ENCODE results near the gene FNDC5.
A peak's percentile ranks its signal among the peaks of the same experiment; 100 is the strongest.

Gene FNDC5

DNA sequence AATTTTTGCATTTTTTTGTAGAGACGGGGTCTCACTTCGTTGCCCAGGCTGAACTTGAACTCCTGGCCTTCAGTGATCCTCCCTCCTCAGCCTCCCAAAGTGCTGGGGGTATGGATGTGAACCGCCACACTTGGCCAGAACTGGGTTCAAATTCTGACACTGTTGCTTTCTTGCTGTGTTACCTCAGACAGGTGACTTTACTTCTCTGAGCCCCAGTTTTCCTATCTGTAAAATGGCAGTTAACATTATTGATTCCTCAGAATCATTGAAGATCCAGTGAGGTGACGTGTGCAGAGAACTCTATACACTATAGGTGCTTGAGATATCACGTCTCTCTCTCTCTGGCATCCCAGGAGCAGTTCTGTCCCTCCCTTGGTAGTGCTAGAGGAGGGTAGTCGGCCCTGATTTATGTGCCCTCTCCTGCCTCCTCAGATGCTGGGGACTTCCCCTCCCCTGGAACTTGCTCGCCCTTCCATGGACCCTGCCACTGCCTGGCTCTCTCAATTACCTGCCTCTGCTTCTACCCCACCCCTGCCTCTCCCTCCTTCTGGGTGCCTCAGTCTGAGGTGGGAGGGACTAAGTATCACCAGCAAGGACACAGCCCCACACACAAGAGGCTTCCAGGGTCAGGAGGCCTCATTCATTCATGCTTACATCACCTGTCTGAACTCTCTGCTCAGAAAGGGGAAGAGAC, 12.8 kb upstream of the FNDC5 start:
- DNase-seq, result no peak

DNA sequence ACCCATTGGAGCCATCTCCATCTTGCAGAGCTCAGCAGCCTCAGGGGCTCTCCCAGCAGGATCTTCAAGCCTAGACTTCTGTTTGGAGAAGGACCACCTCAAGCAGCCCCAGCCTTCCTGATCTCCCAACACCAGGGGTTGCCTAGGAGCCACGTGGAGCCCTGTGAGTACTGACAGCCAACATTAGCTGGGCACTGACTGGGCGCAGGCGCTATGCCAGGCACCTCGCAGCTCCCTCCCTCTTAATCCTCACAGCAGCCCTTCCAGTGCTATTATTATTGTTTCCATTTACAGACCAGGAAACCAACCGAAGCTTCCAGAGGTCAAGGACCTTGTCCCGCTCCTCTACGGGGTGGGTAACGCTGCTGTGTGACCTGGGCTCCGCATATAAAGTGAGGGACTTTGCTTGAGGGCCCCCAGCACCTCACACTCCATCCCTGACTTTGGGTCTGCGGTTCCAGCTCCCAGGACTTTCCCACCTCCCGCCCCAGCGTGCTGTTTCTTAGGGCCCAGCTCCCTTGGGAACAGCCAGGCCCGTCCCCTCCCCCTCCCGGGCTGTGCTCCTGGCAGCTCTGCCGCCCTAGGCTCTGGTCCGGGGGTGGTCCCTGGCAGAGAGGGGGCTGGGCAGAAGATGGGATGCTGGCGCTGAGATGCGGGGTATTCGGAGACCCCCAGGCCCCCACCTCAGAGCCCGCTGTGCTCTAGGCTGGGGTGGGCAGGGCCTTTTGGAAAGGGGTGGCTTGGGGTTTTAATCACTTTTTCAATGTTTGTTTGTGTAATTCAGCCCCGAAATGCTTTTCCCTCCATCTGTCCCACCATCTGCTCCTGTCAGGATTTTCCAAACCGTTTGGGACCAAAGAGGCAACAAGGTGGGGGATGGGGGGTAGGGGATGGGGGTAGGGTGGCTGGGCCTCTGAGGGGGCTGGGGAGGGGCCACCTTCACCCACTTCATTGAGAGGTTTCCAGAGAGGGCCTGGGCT, 11.4 kb upstream of the FNDC5 start:
- no peak for DNase-seq

DNA sequence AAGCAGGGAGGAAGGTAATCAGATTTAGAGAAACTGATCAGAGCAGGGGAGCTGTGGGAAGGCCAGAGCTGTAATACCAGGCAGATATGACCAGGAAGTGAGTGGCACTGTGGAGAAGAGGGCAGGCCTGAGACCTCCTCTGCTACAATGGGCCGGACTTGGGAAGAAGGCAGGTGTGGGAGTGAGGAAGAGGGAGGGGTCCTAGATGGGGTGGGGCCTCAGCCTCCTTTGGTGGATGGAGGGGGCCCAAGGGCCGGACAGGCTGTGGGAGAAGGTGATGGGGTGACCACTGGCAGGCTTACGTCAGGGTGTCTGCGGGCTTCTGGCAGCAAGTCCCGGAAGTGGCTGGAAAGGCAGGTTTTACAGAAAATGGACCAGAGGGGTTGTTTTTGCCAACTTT, 10.6 kb upstream of the FNDC5 start:
- no peak for DNase-seq

DNA sequence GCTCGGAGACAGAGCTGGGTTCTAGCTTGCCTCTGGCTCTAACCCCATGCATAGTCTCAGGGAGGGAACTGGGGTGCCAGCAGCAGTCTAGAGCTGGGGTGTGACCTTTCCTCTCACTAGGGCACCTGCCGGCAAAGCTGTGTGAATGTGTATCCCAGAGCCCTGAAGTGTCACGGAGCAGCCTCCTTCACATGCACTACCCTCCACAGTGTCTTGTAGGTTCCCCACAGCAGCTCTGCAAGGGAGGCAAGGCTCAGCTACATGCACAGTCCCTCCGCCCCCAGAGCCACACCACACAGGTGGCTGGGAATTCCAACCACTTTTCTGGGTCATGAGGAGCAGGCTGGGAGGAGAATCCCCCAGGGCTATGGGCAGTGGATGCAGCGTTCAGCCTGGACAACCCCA, 7.9 kb upstream of the FNDC5 start:
- DNase-seq, result no peak

DNA sequence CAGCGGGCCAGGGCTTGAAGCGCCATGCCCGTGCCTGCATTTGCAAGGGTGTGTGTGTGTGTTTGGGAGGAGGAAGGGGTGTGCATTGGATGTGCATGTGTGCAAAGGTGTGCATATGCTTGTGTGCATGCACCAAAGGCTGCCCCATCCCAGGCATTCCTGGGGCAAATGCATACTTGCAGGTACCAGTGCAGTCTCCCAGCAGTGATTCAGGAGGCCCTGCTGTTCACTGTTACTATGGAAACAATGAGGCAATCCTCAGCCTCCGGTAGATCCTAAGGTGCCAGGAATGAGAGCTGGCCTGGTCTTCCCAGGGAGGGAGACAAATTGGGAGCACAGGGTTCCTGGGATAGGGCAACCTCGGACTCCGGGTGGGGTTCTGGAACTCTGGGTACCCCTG, 7.5 kb upstream of the FNDC5 start:
- no peak for DNase-seq

DNA sequence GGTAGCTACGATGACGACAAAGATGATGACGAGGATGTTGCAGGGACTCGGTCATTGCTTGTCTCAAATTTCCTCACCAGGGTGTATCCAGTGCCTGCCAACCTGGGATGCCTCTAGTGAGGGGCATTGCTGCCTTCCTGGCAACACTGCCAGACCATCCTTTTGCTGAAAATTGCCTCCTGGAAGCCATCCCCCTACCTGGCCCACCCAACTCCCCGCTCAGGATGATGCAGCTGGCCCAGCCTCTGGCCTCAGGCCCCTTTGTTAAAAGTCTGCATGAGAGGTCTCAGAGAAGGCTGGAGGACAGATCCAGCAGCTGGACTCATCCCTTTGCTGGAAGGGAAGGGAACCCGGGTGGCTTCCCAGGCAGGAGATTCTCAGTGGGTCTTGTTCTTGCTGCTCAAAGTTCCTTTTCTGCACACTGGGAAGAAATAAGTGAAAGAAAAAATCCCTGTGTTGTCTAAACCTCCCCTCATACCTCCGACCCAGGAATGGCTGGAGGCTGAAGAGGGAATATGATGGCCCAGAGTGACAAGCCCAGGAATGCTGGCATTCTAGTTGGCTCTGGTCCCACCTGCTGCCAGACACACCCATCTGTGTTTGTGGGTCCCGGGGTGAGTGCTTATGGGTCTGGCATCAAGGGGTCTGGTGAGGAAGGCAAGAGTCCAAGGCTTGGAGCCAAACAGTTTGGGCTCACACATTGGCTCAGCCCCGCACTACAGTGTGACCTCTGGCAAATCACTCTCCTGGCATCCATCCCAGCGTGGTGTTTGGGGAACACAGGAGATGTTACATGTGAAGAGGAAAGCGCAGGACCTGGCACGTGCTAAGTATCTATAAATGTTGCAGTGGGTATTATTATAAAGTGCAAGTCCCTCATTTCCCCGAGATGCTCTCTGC, 6.7 kb upstream of the FNDC5 start:
- no peak for DNase-seq

DNA sequence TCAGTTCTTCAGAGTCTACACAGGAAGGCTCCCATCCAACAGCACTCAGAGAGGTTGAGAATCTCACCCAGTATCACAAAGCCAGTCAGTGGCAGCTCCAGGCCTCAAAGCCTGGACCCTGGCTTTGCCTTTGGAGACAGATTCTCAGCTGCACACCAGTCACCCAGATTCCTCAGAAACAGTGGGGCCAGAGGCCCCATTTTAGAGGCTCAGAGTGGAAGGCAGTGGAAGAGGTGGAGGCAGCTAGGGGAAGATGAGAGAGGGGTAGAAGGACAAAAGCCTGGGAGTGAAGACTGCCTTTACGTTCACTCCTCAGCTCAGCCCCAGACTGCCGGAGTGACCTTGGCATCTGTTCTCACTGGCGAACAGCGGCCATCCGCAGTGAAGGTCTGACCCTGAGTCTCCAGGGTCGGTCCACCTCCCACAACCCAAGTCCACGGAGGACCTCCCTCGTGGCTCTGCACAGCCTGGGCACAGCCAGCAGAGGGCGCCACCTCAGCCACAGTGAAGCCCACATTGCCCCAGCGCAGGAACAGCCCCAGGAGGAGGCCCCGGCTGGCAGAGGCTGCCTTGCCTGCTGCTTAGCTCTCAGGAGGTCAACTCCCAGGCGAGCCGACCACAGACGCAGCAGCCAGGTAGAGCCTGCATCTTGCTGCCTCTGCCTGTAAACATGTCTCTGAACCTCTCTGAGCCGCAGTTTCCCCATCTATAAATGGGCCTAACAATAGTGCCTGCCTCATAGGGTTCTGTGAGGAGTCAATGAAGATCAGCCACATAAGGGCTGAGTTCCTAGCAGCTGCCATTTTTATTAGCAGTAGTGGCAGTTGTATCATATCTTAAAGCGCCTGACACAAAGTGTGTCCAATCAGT, 5.9 kb upstream of the FNDC5 start:
- peak; percentile 43 to 61 for DNase-seq

DNA sequence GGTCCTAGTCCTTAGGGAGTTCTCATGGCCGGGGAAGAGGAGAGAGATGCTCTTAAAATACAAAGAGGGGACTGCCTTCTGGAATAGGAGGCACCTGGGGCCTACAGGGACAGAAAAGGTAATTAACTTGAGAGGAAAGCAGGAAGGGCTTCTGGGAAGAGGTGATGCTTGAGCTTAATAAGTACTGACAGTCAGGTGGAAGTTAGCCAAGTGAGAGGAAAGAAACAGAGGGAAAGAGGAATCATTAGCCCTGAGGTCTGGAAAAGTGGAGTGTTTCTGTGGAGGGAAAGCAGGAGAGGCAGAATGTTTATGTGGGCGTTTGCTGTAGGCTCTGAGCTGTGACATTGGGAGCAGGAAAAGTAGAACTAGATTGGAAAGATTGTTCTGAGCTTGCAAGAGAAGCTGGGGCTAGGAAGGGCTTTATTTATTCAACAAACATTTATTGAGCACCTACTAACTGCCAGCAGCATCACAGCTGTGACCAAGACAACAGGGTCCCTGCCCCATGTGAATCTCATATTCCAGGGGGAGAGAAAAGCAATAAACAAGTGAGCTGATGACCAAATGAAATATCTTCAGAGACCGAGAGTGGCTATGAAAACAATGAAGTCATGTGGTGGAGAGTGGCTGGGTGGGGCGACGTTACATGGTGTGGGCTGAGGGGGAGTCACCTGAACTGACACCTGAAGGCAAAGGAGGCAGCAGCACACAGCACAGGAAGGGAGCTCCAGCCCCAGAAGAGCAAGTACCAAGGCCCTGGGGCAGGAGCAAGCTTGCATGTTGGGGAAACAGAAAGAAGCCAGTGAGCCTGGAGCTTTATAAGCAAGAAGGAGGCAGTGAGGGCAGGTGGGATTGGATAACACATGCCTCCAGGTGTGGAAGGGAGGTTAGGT, 4.4 kb upstream of the FNDC5 start:
- DNase-seq, result no peak

DNA sequence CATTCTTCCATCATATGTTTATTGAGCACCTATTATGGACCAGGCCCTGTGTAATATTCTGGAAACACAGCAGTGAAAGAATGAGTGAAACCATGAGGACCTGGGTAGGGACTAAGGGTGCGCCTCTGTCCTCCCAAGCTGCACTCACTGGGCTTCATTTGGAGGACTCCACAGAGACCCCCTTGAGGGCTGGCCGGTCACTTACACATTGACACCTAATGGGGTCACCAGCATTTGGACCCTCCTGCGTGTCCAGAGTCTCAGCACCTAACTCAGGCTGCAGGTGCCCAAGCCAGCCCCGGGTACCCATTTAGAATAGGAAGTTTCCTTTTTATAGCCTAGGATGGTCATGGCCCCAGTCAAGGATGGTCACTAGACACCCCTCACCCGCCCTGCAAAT, 2.8 kb upstream of the FNDC5 start:
- no peak for DNase-seq

DNA sequence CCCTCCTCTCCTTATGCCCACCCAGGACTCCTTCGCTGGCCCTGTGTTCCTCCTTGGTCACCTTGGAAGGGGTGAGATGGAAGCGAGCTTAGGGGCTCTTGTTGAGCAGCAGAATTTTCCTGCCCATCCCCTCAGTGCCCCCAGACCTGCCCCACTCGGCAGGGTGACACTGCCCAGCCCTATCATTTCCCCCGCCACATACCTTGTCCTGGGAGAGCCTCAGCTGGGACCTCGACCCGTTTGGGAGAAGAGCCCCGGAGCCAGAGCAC, 1.4 kb upstream of the FNDC5 start:
- no peak for DNase-seq

DNA sequence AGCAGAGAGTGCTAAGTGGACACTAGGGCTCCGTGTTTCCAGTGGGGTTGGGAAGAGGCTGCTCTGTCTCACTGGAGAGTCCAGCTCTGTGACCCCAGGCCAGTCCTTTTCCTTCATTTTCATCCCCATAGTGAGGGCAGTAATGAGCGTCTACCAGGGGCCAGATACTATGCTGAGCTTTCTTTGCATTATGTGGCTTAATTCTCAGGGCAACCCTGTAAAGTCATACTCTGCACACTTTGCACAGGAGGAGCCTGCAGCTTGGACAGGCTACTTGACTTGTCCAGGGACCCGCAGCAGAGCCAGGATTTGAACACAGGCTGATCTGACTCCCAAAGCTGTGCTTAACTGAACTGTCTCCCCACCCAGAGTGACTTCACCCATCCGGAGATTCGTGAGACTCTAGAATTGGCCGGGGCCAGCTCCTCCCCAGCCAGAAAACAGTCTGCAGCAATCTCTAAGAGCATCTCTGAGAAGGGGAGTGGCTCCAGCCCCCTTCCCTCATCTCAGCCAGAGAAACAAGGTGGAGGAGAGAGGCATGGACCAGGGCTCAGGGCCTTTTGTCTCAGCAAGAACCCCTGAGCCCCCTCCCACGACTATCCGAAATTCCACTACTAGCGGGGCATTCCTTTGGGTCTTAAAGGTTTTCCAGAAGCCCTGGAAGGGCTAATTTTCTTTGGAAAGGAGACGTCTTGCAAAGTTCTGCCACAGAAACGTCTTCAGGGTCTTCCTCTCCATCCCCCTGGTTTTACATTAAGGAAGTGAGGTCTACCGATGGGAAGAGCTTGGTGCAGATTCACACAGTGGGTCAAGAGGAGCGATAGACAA, 866 bp upstream of the FNDC5 start:
- DNase-seq, result no peak

DNA sequence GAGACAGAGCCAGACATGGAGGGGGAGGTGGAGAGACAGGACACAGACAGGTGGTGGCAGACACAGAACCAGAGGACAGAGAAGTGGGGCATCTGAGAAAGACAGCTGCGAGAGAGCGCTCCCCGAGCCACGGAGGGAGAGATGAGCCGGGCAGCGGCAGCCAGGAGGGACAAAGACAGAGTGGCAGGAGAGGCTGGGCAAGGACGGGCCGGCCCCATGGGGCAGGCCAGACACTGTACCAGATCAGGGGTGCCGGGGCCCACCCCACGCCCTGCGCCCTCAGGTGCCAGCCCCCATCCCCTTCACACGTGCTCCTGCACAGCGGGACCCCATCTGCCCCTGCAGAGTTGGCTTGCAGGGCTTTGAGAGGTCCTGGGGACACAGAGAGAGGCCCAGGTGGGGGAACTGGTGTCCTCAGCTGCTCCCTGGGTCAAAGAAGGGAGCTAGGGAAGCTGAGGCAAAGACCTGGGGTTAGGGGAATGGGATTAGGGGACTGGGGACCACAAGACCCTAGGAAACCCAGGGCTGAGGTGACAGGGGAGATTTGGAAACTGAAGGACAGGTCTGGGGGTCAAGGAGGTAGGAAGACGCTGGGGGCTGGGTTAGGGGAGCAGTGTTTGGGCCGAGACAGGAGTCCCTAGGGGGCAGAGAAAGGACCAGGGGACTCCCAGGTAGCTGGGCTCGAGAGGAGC, 643 bp downstream of the FNDC5 start:
- DNase-seq, result no peak

DNA sequence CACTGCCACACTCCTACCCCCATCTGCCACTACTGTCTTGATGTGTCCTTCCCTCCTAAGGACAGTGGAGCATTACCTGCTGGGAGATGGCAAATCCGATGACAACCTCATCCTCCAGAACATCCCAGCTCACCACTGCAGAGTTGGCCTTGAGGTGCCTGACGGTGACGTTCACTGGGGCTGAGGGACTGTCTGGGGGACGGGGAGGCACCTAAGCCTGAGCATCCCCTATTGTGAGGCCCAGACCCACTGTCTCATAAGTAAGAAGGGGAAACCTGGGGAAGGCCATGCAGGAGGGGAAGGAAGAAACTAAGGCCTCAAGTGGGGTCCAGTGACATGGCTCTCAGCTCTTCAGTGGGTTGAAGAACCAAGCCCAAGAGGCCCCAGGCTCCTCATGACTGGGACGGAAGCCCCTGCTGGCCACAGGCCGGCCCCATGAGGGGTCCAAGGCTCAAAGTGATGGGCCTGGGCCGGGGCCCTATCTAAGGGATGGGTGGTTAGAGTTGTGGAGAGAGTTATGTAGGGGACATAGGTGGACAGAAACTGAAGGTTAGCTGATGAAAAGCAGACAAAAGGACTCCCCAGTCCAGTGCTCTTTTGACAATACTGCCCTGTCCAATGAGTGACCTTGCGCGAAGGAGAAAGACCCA, 1.8 kb downstream of the FNDC5 start:
- DNase-seq, result no peak

DNA sequence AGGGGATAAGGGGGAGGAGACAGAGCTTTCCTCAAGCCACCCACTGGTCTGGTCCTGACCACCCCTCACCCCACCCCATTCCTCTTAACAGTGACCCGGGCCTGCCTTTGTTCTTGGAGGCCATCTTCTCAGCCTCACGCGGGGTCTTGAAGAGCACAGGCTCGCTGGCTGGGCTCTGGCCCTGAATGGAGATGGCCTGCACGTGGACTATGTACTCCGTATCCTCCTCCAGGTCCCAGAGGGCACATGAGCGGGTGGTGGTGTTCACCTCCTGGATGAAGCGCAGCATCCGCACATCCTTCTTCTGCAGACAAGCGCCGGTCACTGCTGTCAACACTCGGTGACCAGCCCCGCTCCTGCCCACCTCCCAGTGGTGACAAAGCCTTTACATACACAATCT, 2.6 kb downstream of the FNDC5 start:
- DNase-seq, result no peak

DNA sequence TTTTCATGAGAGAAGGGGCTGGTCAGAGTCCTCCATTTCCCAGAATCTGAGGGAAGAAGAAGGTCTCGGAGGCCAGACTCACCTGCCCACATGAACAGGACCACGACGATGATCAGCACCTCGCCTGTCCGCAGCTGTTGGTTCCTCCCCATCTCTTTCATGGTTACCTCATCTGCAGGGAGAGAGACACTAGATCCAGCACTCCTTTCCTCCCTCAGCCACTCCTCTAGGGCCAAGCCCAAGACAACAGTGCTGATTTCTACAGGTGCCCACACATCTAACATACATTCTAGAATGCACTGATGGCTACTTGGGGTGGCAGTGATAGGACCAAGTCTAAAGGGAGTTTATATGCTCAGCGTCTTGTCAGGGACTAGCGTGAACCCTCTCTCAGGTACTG, 3.0 kb downstream of the FNDC5 start:
- DNase-seq, result no peak

DNA sequence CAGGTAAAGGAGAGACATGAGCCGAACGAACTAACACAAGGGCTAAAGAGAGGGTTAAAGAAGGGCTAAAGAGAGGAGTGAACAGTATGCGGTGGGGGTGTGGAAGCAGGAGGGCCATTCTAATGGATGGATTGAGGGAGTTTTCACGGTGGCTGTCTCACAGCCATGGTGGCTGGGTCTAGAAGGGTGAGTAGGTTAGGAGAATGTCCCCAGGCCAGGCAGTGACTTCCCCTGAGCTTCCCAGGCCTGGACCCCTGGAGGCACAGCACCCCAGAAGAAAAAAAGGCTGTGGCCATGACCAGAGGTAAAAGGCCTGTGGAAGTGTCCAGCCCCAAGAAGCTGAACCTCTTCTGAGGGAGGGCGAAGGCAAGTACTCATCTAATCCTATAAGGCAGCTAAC, 3.6 kb downstream of the FNDC5 start:
- no peak for DNase-seq

DNA sequence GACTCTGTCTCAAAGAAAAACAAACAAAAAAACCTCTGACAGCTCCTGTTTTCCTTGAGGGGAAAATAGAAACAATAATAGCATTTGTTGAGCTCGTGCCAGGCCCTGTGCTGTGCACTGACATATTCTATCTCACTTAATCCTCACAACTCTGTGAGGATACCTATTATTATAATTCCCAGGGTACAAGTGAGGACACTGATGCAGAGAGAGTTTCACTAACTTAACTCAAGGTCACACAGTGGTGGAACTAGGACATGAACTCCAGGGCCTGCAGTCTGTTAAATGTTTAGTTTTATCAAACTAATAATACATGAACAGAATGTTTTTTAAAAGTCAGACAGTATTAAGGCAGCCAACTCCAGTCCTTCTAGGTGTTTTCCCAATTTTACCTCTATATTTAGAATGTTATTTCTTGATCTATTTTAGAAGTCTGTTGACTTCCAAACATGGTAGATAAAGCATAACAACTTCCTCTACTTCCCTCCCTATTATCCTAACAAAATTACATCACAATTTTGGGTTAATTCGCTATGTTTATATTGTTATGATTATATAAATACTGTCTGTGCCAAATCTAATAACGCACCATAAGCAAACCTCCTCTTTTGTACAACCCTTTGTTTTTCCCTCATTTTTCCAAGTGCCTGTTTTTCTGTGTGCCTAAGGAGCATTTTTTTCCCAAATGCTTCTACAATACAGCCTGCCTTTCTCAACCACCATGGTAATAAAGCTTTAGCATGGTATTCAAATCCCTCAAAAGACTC, 4.9 kb downstream of the FNDC5 start:
- no peak for DNase-seq

DNA sequence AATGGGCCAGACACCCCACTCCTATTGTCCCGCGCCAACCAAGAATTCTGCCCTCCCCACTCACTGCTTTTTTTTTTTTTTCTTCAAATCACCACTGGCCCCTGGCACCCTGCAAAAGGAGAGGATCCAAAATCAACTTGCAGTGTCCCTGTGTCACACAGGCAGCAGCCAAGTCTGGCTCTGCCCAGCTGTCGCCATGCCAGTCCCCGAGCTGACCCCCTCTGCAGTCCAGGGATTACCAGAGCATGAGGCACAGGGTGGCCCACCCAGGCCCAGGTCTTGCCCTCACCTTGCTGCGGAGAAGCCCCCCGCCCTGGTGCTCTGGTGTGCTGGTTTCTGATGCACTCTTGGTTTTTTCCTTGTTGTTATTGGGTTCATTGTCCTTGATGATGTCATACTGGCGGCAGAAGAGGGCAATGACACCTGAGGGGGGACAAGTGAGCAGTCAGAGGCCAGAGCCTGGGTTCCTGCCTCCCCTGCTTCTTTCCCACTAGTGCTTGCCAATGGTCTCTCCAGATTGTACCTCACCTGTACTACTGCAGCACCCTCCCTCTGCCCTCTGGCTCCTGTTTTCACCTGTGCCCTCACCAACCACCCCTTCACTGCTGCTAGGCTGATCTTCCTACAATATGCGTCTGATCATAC, 6.2 kb downstream of the FNDC5 start:
- no peak for DNase-seq

Measured in stimulated activated CD4-positive, alpha-beta T cell treated with anti-CD3 and anti-CD28 coated beads, Interleukin-2, amount 100 ng/mL, for 24 hours (primary cell).